ENCODE data around the gene CD2AP.
A peak's percentile ranks its signal among the peaks of the same experiment; 100 is the strongest.
"Not testable (repeated sequence)": the region's sequence is repeated elsewhere in the genome, so short reads cannot be mapped to it uniquely, and the experiment has no call there.

Gene CD2AP

GRCh38 chr6:47477497-47478232 lies at the start of gene CD2AP:
Gene CD2AP, plus strand, starts transcription at chr6:47477789. Its CDS starts 456 bp downstream, at chr6:47478245.
- DNase-seq, result peak; percentile 40 to 75

- DNase-seq, result no peak
Measured at GRCh38 chr6:47428288-47428687, 49.3 kb upstream of the CD2AP start.

GRCh38 chr6:47428746-47429664 lies 48.6 kb upstream of the CD2AP start:
- no peak for DNase-seq

- no peak for DNase-seq
Measured at GRCh38 chr6:47434372-47435253, 43.0 kb upstream of the CD2AP start.

GRCh38 chr6:47435254-47435612 lies 42.4 kb upstream of the CD2AP start:
- no peak for DNase-seq

- no peak for DNase-seq
Measured at GRCh38 chr6:47437592-47437991, 40.0 kb upstream of the CD2AP start.

GRCh38 chr6:47438481-47439347 lies 38.9 kb upstream of the CD2AP start:
- DNase-seq, result no peak

- DNase-seq, result no peak
Measured at GRCh38 chr6:47439348-47439668, 38.3 kb upstream of the CD2AP start.

GRCh38 chr6:47440719-47441118 lies 36.9 kb upstream of the CD2AP start:
- no peak for DNase-seq

GRCh38 chr6:47444964-47445363 lies 32.6 kb upstream of the CD2AP start:
- DNase-seq, result not testable (repeated sequence)

GRCh38 chr6:47446669-47447330 lies 30.8 kb upstream of the CD2AP start:
- DNase-seq, result no peak

GRCh38 chr6:47447722-47448121 lies 29.9 kb upstream of the CD2AP start:
- DNase-seq, result no peak

GRCh38 chr6:47451162-47451561 lies 26.4 kb upstream of the CD2AP start:
- no peak for DNase-seq

- no peak for DNase-seq
Measured at GRCh38 chr6:47452899-47453298, 24.7 kb upstream of the CD2AP start.

GRCh38 chr6:47453372-47453936 lies 24.1 kb upstream of the CD2AP start:
- no peak for DNase-seq

GRCh38 chr6:47454713-47455396 lies 22.7 kb upstream of the CD2AP start:
- no peak for DNase-seq

GRCh38 chr6:47455533-47456209 lies 21.9 kb upstream of the CD2AP start:
- DNase-seq, result no peak

- DNase-seq, result no peak
Measured at GRCh38 chr6:47456536-47456975, 21.0 kb upstream of the CD2AP start.

GRCh38 chr6:47457370-47457769 lies 20.2 kb upstream of the CD2AP start:
- DNase-seq, result no peak

GRCh38 chr6:47464052-47464451 lies 13.5 kb upstream of the CD2AP start:
- no peak for DNase-seq

All from SW 1271 (cell line).